Fibroblast of skin of scalp (primary cell): ENCODE data around the gene LRBA.

ENCODE experiments used
- DNase-seq: peaks from one replicate; pipeline ENCODE4 v3.0.0-alpha.2; 2013

Gene LRBA

DNA sequence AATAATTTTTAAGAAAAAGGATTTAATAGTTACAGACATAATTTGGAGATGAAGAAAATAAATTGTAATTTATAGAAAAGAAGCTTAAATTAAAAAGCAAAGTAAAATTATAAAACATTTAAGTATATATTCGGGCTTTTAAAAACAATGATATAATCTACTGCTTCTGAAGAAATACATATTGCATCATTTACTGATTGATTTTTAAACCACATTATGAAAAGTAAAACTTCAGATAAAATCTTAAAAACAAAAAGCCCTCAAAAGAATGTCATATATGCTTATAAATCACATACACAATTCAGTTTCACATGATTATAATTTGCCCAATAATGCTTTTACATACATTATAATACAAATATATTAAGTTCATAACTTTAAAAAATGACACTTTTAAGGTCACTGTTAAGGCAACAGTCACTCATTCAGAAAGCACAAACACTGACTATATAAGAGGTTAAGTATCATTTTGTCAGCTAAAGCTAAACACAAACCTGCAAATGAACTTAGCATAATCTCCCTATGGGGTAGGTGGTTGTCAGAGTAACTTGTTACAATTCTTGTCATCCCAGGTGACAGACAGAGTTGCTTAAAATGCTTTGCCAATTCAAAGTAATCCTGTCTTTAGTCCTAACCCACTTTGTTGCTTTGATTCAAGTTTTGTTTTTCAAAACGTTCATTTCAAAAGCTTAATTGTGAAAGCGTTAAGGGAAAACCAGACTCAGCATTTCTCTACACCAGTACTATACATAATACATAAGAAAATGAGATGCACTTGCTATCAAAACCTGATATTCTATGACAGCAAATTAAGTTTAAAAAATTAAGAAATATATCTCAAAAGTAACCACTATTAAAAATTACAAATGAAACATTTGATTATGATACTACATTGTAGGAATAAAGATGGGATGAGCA, 523.7 kb downstream of the LRBA start:
- DNase-seq: no peak

- no peak for DNase-seq
Observed at GRCh38 chr4:150482581-150482980, 532.5 kb downstream of the LRBA start.

DNA sequence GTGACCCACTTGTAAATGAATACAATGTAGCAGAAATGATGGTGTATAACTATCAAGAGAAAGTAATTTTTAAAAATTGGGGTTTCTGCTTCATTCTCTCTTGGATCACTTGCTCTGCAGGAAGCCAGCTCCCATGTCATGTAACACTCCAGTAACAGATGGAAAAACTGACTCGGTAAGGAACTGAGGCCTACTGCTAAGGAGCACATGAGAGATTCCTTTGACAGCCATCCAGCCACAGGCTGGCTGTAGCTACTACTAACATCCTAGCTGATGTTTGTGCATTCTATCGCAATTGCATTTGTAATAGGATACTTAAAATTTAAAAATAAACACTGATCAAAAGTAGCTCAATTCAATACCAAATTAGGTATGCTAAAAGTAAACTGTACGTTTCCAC, 535.4 kb downstream of the LRBA start:
- DNase-seq: no peak

DNA sequence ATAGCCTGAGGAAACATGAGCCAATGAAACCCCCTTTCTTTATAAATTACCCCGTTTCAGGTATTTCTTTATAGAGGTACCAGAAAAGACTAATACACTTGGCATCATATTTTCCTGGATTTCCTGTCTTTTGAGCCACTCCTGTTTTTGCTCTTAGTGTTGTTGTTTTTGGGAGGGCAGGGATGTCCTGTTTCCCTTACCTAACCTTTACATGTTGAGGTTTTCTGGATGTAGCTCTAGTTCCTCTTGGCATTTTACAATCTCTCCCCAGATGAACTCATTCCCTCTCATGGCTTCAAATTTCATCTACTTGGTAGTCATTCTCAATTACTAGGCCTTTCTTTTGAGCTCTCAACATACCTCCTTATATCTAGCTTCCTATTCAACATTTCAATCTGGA, 537.2 kb downstream of the LRBA start:
- DNase-seq: no peak

- no peak for DNase-seq
Observed at GRCh38 chr4:150476776-150477175, 538.3 kb downstream of the LRBA start.

DNA sequence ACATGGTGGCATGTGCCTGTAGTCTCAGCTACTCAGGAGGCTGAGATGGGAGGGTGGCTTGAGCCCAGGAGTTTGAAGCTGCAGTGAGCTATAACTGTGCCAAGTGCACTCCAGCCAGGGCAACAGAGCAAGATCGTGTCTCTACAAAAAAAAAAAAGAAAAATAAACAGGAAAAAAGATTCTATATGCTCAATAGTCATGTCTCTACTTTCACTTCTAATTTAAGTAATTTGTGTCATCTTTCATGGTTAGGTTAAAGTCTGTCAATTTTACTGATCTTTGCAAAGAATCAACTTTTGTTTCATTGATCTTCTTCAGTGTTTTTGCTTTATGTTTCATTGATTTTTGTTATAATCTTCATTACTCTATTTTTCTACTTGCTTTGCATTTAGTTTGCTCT, 539.3 kb downstream of the LRBA start:
- no peak for DNase-seq

DNA sequence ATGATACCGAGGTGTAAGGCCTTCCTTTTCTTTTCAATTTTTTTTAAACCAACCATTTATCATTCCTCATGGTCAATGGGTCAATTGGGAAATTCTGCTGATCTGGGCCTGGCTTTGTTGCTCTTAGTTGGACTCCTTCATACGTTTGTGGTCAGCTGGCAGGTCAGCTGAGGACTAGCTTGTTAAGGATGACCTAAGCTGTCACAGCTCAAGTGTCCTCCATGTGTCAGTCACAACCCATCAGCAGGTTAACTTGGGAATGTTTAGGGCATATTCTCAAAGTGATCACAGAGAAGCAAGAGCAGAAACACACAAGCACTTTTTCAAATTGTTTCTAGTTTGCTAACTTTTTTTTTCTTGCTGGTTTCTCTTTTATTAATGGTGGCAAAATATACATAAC, 550.6 kb downstream of the LRBA start:
- DNase-seq: no peak

DNA sequence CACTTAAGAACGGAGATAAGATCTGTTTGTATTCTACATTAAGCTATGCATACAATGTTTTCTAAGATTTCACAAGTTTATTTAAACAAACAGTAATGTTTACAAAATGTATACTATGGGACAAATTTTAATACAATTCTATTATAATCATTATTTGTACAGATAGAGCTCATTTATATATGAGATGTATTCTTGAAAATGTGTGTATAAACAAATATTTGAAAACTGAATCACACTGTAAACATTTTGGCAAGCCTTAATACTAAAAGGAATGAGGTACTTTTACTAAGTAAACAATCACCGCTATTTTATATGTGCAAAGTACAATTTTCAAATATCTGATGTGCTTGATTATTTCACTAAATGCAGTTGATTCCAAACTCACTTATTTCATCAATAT, 552.3 kb downstream of the LRBA start:
- DNase-seq: peak; percentile 9

DNA sequence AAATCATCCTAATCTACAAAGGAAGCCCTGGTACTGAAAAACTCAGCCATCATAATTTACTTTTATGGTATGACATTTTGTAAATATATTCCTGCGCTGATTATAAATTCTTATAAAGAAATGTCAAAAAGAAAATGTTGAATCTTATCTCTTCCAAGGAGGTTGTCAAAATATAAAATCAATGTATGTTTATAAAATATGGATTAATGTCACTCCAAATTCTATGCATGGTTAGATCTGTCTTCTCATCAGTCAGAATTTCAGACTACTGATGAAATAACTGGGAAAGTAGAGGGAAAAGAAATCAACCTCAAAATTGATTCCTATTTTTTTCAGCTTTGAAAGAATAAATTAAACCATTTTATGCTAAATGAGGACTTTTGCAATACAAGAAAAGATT, 553.1 kb downstream of the LRBA start:
- no peak for DNase-seq

DNA sequence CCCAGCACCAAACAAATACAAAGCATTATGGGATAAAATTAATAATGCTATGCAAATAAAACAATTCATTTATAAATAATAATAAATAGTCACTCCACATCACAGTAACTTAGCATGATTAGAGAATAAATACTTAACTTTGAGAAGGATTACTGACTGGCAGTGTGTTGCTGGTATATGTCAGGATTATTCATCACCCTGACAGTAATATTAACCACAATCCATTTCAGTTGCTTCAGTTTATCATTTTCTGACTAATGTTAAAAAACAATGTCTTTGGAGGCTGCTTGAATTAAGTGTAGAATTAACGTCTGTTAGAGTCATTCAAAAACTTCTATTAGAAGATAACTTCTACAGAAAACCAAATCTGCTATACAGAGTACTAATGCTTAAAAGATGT, 557.3 kb downstream of the LRBA start:
- DNase-seq: no peak

GRCh38 chr4:150451883-150452282, 563.2 kb downstream of the LRBA start:
- DNase-seq: no peak

- DNase-seq: no peak
Observed at GRCh38 chr4:150447356-150447755, 567.7 kb downstream of the LRBA start.

GRCh38 chr4:150439451-150439933, 575.6 kb downstream of the LRBA start:
- no peak for DNase-seq

- no peak for DNase-seq
Observed at GRCh38 chr4:150436598-150437370, 578.3 kb downstream of the LRBA start.

DNA sequence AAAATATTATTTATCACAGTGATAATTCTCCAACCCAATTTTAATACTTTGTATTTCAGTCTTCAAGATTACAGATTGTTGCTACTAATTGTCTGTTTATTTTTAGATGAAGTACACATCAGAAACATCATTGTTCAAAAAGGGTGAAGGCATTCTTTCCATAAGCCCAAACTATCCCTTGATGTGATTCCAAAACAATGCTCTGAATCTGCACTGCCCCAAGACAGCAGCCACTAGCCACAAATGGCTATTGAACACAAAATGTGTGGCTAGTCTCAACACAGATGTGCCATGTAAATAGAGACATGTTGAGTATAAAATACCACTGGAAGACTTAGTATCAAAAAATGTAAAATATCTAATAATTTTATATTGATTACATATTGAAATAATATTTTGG, 583.9 kb downstream of the LRBA start:
- no peak for DNase-seq

DNA sequence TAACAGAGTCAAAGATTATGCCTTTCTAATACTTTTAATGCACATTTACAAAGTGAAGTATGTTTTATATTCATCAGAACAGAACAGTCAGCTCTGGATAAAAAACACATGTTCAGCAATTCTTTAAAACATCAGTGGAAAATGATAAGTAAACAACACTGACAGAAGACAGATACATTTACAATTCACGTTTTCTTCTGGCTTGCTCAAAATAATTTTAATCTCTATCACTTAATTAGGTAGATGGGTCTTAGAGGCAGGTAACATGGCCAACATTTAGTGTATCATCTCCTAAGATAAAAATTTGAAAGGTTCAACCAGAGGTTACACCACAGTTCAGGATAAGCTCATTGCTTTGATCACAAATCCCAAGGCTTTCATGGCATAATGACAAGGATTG, 589.9 kb downstream of the LRBA start:
- no peak for DNase-seq

DNA sequence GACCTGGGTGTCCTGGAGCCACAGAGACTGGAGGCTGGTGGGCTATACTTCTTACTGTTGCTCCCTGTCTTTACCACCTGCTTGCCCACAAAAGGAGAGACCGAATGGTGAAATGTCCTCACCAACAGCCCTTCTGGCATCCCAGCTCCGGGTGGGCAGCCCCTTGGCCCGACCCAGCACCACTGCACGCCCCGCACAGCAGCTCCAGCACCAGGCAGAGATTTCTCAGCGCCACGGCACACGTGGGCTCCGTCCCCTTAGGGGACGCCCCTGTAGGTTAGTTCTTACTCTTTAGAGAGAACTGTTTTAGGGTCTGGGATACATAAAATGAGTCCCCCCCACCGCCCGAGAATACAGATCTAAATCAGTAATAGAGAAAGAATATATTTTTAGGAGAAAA, 591.6 kb downstream of the LRBA start:
- no peak for DNase-seq

GRCh38 chr4:150423074-150423473, 592.0 kb downstream of the LRBA start:
- no peak for DNase-seq

DNA sequence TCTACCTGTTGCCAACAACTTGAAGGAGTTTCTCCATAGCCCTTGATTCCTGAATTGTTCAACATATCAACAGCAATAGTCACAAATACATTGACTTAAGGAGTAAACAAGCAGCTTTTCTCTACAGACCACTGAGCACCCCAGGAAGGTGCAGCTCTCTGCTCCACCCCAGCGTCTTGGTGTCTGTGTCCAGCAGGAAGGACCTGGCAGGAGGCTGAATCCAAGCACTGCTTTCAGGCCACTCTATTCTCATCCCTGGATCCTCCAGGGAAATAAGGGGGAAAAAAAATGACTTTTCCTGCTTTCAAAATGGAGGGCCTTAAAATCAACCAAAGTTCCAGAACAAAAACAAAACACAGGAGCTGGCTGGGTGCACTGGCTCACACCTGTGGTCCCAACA, 593.5 kb downstream of the LRBA start:
- no peak for DNase-seq

DNA sequence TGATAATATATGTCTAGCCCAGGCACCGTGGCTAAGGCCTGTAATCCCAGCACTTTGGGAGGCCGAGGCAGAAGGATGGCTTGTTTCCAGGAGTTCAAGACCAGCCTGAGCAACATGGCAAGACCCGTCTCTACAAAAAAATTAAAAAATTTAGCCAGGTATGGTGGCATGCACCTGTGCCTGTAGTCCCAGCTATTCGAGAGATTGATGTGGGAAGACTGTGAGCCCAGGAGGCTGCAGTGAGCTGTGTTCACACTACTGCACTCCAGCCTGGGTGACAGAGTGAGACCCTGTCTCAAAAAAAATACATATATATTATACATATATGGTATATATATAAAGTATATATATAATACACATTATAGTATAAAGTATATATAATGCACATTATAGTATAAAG, 595.1 kb downstream of the LRBA start:
- no peak for DNase-seq

DNA sequence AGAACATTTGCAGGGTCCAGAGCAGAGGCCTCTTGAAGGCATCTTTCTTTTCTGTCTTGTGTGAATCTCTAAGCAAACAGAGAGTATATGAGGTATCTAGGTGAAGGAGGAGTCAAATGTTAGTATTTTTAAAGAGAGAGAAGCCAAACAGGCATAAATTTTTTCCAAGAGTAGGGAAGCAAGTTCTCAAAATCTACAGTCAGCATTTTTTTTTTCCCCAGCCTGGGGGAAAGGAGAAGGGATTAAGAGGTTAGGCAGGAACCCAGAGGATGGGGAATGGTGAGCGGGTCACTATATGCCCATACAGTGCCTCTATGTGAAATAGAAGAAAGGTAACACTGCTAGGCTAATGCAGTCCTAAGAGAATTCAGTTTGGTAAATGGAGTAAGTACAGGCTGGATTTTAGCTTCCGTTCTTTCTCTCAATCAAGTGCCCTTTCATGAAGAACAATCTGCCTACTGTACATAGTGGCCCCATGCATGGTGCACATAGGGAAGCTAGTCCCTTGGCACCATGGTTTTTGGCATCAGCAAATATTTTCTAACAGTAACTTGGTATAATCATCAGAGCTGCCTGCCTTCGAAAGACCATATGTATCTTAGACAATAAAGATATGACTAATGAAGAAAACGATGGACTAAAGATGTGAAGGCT, 596.2 kb downstream of the LRBA start:
- DNase-seq: no peak

DNA sequence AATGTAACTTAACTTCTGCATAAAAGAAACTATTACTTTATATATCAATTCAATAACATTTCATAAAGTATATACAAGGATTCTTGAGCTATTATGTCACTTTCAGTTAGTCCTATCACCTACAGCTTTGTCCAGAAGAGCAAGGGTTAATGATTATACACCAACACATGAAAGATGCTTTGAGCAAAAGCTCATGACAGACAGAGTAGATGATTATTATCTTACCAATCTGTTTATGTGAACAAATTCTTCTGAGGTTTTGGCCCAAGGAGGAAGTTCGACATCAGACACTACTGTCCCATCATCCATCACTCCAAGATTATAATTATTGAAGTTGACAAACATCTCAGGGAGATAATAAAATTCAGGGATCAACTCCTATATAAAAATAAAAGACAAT, 599.9 kb downstream of the LRBA start:
- no peak for DNase-seq

DNA sequence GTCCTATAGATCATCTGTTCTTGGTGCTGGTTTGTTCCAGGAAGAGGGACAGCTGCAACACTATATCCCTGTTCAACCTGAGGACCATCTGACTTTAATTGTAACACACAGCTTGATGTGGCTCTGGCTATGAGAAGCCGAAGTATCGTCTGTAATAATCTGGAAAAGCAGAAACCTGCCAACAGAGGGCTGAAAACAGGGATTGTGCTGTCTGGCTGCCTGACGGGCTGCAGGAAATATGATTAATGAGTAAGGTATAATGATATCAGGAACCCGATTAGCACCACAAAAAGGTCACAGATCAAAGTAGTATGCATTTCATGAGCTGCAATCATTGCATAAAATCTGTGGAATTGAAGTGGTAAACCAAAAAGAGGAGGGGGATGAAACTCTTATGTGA, 603.6 kb downstream of the LRBA start:
- peak; percentile 1 for DNase-seq
